ENCODE data around the gene OARD1. TPM values are rescaled to one million over a fixed set of nuclear protein-coding genes. Genes with fewer than 3 reads are reported as not detected.

Gene OARD1
- total RNA-seq, 4 donors from 2014 or later: 11.9 to 19.4 (median 16.5) TPM

DNA sequence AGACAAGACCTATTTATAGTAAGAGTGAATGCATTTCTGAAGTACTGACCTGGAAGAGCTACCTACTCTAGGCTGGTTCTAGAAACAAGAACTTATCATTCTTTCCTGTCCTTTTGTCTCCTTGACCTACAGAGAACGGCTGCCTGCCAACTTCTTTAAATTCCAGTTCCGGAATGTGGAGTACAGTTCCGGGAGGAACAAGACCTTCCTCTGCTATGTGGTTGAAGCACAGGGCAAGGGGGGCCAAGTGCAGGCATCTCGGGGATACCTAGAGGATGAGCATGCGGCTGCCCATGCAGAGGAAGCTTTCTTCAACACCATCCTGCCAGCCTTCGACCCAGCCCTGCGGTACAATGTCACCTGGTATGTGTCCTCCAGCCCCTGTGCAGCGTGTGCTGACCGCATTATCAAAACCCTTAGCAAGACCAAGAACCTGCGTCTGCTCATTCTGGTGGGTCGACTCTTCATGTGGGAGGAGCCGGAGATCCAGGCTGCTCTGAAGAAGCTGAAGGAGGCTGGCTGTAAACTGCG, 10.9 kb downstream of the OARD1 start:
- no peaks in the 10 kb centered on the region for H3K27me3 ChIP-seq
- H3K36me3 ChIP-seq: peaks cover 0 to 62% (median 26%) of the 10 kb centered on the region in 4 donors
- no peak overlapping the region for H3K27ac ChIP-seq (replicated peaks in 1 of 4)
- peaks cover 33 to 64% (median 46%) of the 10 kb centered on the region in 4 donors for H3K4me1 ChIP-seq
- intact Hi-C loops (cut with DNase I): no loop called here
- no peak for DNase-seq (ENCODE audit: extremely low spot score)
- 83% methylated on average over 13 of the region's 13 CpGs for whole genome bisulfite sequencing
- TF ChIP-seq EP300 (IDR thresholded peaks at IDR 0.05): no peak
- no peak for TF ChIP-seq POLR2AphosphoS5 (IDR thresholded peaks at IDR 0.05)
- TF ChIP-seq, protein P1, sequence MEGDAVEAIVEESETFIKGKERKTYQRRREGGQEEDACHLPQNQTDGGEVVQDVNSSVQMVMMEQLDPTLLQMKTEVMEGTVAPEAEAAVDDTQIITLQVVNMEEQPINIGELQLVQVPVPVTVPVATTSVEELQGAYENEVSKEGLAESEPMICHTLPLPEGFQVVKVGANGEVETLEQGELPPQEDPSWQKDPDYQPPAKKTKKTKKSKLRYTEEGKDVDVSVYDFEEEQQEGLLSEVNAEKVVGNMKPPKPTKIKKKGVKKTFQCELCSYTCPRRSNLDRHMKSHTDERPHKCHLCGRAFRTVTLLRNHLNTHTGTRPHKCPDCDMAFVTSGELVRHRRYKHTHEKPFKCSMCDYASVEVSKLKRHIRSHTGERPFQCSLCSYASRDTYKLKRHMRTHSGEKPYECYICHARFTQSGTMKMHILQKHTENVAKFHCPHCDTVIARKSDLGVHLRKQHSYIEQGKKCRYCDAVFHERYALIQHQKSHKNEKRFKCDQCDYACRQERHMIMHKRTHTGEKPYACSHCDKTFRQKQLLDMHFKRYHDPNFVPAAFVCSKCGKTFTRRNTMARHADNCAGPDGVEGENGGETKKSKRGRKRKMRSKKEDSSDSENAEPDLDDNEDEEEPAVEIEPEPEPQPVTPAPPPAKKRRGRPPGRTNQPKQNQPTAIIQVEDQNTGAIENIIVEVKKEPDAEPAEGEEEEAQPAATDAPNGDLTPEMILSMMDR (IDR thresholded peaks at IDR 0.05): no peak
- TF ChIP-seq POLR2A (IDR thresholded peaks at IDR 0.05; ENCODE audit: low read depth): no peak
- H3K4me3 ChIP-seq: no peak overlapping the region
- no peaks in the 10 kb centered on the region for H3K9me3 ChIP-seq

DNA sequence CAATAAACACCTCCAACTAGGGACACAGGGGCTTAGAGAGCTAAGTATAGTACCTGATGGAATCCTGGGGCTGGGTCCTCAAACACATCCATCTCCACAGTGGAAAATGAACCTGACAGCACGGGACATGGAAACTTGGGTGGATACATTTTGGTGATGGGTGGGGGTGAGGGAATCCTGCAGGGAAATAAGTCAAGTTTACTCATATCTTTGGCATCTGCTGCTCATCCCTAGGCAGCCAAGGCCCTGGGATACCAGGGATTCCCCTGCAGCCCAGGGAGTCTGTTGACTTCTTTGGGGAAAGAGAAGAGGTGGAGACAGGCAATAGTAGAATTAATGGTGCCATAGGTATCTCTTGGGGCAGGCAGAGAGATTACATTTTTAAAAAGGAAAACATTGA, 12.6 kb downstream of the OARD1 start:
- peak; percentile 87 for DNase-seq (ENCODE audit: extremely low spot score)
- TF ChIP-seq POLR2AphosphoS5 (IDR thresholded peaks at IDR 0.05): peak in 1 of 2 donors; percentile 24
- no peak for TF ChIP-seq EP300 (IDR thresholded peaks at IDR 0.05)
- peaks cover 0 to 45% (median 16%) of the 10 kb centered on the region in 4 donors for H3K36me3 ChIP-seq
- intact Hi-C loops (cut with DNase I): no loop called here
- H3K9me3 ChIP-seq: no peaks in the 10 kb centered on the region
- H3K27ac ChIP-seq (replicated peaks in 1 of 4): peak overlapping the region in 3 of 4 donors; percentile 50 to 65 (median 60)
- H3K4me3 ChIP-seq: no peak overlapping the region
- H3K4me1 ChIP-seq: peaks cover 32 to 81% (median 62%) of the 10 kb centered on the region in 4 donors
- 27% methylated on average over 1 of the region's 1 CpG for WGBS
- no peaks in the 10 kb centered on the region for H3K27me3 ChIP-seq

DNA sequence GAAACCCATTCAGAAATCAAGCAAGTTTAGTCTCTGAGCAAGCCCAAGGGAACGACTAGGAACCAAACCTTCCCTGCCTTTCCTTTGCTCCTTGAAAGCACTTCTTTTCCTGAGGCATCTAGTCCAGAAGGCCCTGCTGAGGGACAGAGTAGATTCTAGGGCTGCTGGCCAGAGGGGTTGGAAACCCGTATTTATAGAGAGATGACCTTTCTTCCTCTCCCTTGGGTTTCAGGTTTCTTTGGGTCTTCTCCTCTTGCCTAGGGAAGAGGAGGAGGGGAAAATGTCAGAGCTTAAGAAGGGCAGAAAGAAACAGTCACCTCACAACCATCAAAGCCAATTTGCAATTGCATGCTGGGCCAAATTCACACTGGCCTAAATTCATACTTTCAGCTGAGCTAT, 13.4 kb downstream of the OARD1 start:
- peaks cover 27 to 81% (median 66%) of the 10 kb centered on the region in 4 donors for H3K4me1 ChIP-seq
- DNase-seq (ENCODE audit: extremely low spot score): no peak
- intact Hi-C loops (cut with DNase I): no loop called here
- no peaks in the 10 kb centered on the region for H3K9me3 ChIP-seq
- no peak overlapping the region for H3K4me3 ChIP-seq
- H3K27me3 ChIP-seq: no peaks in the 10 kb centered on the region
- TF ChIP-seq POLR2AphosphoS5 (IDR thresholded peaks at IDR 0.05) (no peak), POLR2A (IDR thresholded peaks at IDR 0.05; ENCODE audit: low read depth) (no peak), EP300 (IDR thresholded peaks at IDR 0.05) (no peak)
- TF ChIP-seq, protein P1 (IDR thresholded peaks at IDR 0.05): no peak
- WGBS: 65% methylated on average over 2 of the region's 2 CpGs
- peak overlapping the region; percentile 48 to 65 (median 55) for H3K27ac ChIP-seq (replicated peaks in 1 of 4)
- peaks cover 0 to 37% (median 10%) of the 10 kb centered on the region in 4 donors for H3K36me3 ChIP-seq

DNA sequence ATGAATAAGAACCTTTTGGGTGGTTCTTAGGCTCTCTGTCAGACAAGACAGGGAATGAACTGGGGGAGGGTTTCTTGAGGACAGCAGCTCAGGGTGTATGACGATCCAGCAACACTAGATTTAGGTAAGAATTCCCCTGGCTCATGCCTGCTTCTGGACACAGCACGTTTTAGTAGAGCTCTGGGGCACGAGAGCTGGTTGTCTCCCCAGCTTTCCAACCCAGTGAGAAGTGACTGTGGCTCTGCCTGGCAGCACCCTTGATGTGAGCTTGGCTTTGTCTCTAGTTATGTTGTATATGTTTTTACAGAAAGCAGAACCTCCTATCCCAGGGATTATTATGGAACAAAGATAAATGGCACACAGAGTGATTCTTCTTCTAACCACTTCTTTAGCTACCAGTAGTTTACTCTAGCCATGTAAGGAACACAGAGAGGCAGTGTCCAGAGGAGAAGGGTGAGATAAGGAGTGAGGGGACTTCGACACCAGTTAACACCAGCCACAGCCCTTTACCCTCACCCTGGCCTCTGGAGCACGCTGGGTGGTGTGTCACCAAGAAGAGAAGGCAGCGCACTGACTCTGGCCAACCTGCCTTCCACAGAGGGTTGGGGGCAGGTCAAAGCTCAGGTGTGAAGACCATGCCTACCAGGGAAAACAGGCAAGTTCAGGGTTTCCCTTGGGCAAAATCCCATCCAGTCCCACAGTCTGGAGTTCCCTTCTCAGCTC, 15.2 kb downstream of the OARD1 start:
- peaks cover 0 to 22% (median 8%) of the 10 kb centered on the region in 4 donors for H3K36me3 ChIP-seq
- DNase-seq (ENCODE audit: extremely low spot score): no peak
- H3K4me3 ChIP-seq: no peak overlapping the region
- peaks cover 31 to 93% (median 81%) of the 10 kb centered on the region in 4 donors for H3K4me1 ChIP-seq
- 64% methylated on average over 6 of the region's 6 CpGs for WGBS
- intact Hi-C loops (cut with DNase I): no loop called here
- peak overlapping the region; percentile 60 to 74 (median 62) for H3K27ac ChIP-seq (replicated peaks in 1 of 4)
- H3K9me3 ChIP-seq: no peaks in the 10 kb centered on the region
- TF ChIP-seq EP300 (IDR thresholded peaks at IDR 0.05) (no peak), POLR2AphosphoS5 (IDR thresholded peaks at IDR 0.05) (peak; percentile 26 to 57), POLR2A (IDR thresholded peaks at IDR 0.05; ENCODE audit: low read depth) (no peak)
- TF ChIP-seq, protein P1 (IDR thresholded peaks at IDR 0.05): no peak
- H3K27me3 ChIP-seq: no peaks in the 10 kb centered on the region

DNA sequence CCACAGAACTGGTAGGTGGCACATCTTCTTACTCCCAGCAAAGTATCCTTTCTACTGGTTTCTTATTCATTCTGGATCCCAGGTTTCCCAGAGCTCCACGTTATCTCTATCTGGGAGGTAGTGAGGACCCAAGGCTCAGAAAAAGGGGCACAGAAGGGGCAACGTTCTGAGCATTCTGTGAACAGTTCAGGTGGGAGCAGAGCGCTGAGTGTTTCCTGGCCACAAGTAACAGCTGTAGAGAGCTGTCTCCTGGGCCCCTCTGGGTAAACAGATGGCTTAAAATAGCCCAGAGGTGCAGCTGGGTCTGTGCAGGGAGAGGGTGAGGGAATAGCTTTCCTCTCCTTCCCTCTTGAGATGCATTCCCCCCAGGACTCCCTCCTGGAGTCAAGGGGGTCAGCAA, 17.0 kb downstream of the OARD1 start:
- WGBS: 27% methylated on average over 3 of the region's 3 CpGs
- Histone ChIP-seq H3K27ac (replicated peaks in 1 of 4) (peak overlapping the region; percentile 60 to 74 (median 62)), H3K9me3 (no peaks in the 10 kb centered on the region), H3K36me3 (peaks cover 0 to 13% (median 0%) of the 10 kb centered on the region in 4 donors), H3K27me3 (no peaks in the 10 kb centered on the region), H3K4me3 (no peak overlapping the region), H3K4me1 (peaks cover 23 to 76% (median 70%) of the 10 kb centered on the region in 4 donors)
- intact Hi-C loops (cut with DNase I): no loop called here
- DNase-seq (ENCODE audit: extremely low spot score): no peak
- TF ChIP-seq, protein P1 (IDR thresholded peaks at IDR 0.05): no peak
- TF ChIP-seq EP300 (IDR thresholded peaks at IDR 0.05) (no peak), POLR2AphosphoS5 (IDR thresholded peaks at IDR 0.05) (no peak), POLR2A (IDR thresholded peaks at IDR 0.05; ENCODE audit: low read depth) (no peak)

All from esophagus muscularis mucosa (tissue), 4 donors.